Measurements from ENCODE around the gene OR4D2.

OR4D2 gene

DNA sequence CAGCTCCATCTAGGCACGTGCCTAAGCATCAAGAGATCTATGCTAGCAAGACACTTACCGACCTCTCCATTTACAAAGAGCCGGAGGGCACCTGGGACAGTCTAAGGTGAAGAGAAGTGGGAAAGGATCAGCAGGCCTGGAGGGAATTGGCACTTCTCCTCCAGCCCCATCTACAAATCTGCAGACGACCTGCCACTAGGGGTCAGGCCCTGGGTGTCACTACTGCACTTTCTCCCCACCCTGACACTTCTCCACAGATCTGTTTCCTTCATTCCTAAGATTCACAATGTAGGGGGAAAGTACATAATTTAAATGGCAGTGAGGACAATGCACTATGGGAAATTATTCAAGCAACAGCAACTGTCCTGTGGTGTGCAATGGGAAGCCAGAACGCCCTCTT is 44.1 kb downstream of the OR4D2 start:
- DNase-seq (ENCODE audit: low spot score): no peak

DNA sequence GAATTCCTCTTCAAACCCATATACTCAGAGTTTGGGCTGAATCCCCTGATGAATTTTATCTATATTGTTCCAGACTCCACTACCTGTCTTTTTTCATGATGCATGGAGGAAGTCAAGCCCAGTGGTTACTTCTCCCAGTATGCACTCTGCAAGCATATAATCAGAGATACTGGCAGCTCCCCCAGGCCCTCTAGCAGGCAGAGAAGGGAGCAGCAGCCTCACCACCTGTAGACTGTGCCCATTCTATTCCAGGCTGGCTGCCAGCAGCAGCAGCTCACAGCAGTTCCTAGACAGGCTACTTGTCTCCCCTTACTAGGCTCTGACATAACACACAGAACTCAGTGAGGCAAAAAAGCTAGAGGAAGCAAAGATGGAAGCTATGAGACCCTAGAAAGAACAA is 48.9 kb downstream of the OR4D2 start:
- no peak for DNase-seq (ENCODE audit: low spot score)

DNA sequence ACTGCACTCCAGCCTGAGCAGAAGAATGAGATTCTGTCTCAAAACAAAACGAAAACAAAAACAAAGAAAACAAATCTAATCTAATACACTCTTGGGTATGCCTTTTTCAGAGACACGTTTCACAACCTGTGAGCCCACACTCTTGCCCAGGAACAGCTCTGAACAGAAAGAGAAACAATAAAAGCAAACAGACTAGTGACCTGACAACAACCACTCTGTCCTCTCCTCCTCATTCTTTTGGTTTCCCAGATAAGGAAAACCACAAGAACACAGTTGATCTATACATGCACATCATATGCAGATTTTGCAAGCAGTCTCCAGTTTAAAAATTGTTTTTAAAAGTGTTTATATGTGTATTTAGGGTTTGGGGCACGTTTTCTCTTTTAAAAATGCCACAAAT is 51.0 kb downstream of the OR4D2 start:
- no peak for DNase-seq (ENCODE audit: low spot score)

DNA sequence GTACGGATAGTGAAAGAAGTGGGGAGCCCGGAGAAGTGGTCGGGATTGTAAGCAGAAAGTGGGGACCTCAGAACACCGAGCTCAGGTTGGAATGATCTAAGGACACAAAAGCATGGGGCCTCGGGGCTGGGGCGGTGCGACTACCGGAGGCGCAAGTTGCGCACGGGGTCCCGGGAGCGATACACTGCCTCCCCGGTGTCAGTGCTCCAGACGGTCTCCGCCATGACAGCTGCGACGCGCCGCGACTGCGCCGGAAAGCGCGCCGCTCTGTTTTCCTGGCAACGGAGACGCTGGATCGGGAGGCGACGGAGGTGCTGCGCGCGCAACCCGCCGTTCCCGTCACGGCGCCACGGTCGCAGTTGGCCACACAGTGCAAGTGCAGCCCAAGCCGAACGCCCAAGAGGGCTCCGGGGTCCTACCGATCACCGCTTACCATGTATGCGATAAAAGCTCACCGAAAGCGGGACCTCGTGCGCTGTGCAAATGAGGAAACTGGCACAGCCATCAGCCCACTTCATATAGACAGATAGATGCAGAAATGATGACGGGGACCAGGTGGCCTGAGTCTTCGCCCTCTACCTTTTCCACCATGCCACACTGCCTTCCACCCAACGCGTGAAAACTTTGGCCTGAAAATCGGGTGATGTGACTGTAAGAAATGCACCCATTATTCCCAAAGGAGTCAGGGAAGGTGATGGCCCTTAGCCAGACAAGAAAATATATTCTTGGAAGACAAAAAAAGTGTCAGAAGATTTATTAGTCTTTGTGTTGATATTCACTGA is 52.4 kb downstream of the OR4D2 start, which contains the start of gene MKS1:
Gene MKS1, minus strand, starts transcription at position 249 of the 782 bp plus-strand sequence. Its CDS starts 25 bp downstream, at position 224.
- peak; percentile 95 for DNase-seq (ENCODE audit: low spot score)

DNA sequence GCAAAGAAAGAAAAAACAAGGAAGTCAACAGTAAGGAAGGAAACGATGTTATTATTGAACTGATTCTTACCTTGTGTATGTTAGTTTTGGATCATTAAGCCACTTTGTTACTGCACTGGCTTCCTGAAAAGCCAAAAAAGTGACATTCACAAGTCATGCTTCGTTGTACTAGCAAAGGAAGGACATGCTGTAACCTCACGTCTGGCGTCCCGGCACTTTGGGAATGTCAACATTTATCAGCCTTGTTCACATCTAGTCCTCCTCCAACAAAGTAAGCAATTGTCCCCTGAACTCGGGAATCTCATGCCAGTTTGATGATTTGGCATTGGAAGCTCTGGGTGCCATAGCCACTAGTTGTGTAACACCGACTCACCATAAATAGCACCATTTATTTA is 53.0 kb downstream of the OR4D2 start:
- no peak for DNase-seq (ENCODE audit: low spot score)
